ENCODE measurements around the gene OR4S2.
A peak's percentile ranks its signal among the peaks of the same experiment; 100 is the strongest.

Gene OR4S2

GRCh38 chr11:55648027-55648426 lies at the start of gene OR4S2:
OR4S2 (plus strand) TSS chr11:55648327; CDS start chr11:55650904, 2,577 bp downstream.
- DNase-seq (ENCODE audit: low spot score) (no peak), FAIRE-seq (no peak)

GRCh38 chr11:55607545-55607944 lies 40.6 kb upstream of the OR4S2 start, which contains the start of gene OR4C11:
OR4C11 (minus strand) TSS chr11:55607645; CDS start chr11:55604373, 3,272 bp downstream.
- FAIRE-seq (no peak), DNase-seq (ENCODE audit: low spot score) (no peak)

- DNase-seq (ENCODE audit: low spot score) (no peak), FAIRE-seq (no peak)
Measured at GRCh38 chr11:55624531-55624930, 23.6 kb upstream of the OR4S2 start.

- FAIRE-seq (no peak), DNase-seq (ENCODE audit: low spot score) (no peak)
Measured at GRCh38 chr11:55634813-55635212, 13.3 kb upstream of the OR4S2 start, which contains the start of gene OR4P4. OR4P4 (plus strand) TSS chr11:55635113.

- FAIRE-seq (no peak), DNase-seq (ENCODE audit: low spot score) (no peak)
Measured at GRCh38 chr11:55652560-55652959, 4.4 kb downstream of the OR4S2 start.

GRCh38 chr11:55655096-55655495 lies 7.0 kb downstream of the OR4S2 start:
- no peak for DNase-seq (ENCODE audit: low spot score)

GRCh38 chr11:55658031-55658573 lies 10.0 kb downstream of the OR4S2 start:
- FAIRE-seq: no peak
- peak; percentile 12 for DNase-seq (ENCODE audit: low spot score)

More at GRCh38 chr11:55655096-55655495, 7.0 kb downstream of the OR4S2 start:
- FAIRE-seq: no peak

GRCh38 chr11:55658608-55659007 lies 10.5 kb downstream of the OR4S2 start:
- no peak for FAIRE-seq

GRCh38 chr11:55661901-55662300 lies 13.8 kb downstream of the OR4S2 start, which contains the start of gene OR4C6:
OR4C6 (plus strand) TSS chr11:55662201; CDS start chr11:55665167, 2,966 bp downstream.
- FAIRE-seq (no peak), DNase-seq (ENCODE audit: low spot score) (no peak)

More at GRCh38 chr11:55658608-55659007, 10.5 kb downstream of the OR4S2 start:
- DNase-seq (ENCODE audit: low spot score): no peak

GRCh38 chr11:55669376-55669775 lies 21.2 kb downstream of the OR4S2 start:
- DNase-seq (ENCODE audit: low spot score) (no peak), FAIRE-seq (no peak)

- no peak for DNase-seq (ENCODE audit: low spot score)
- no peak for FAIRE-seq
Measured at GRCh38 chr11:55673860-55674259, 25.7 kb downstream of the OR4S2 start.

- FAIRE-seq (no peak), DNase-seq (ENCODE audit: low spot score) (no peak)
Measured at GRCh38 chr11:55697817-55698216, 49.7 kb downstream of the OR4S2 start.

GRCh38 chr11:55701429-55701828 lies 53.3 kb downstream of the OR4S2 start:
- no peak for FAIRE-seq
- DNase-seq (ENCODE audit: low spot score): no peak
